GM11168 (cell line): ENCODE data around the gene PACS2.
"Not testable (repeated sequence)": the region's sequence is repeated elsewhere in the genome, so short reads cannot be mapped to it uniquely, and the experiment has no call there.

ENCODE experiments used
- in situ Hi-C: fragments of 300-500 bp; cut with MboI; formaldehyde crosslinking; loops from one replicate; pipeline ENCODE4 v1.12.0; 2022; ENCODE audit warnings: low sequenced_read_pairs; ENCODE audit not compliant: unreplicated experiment

Gene PACS2

DNA sequence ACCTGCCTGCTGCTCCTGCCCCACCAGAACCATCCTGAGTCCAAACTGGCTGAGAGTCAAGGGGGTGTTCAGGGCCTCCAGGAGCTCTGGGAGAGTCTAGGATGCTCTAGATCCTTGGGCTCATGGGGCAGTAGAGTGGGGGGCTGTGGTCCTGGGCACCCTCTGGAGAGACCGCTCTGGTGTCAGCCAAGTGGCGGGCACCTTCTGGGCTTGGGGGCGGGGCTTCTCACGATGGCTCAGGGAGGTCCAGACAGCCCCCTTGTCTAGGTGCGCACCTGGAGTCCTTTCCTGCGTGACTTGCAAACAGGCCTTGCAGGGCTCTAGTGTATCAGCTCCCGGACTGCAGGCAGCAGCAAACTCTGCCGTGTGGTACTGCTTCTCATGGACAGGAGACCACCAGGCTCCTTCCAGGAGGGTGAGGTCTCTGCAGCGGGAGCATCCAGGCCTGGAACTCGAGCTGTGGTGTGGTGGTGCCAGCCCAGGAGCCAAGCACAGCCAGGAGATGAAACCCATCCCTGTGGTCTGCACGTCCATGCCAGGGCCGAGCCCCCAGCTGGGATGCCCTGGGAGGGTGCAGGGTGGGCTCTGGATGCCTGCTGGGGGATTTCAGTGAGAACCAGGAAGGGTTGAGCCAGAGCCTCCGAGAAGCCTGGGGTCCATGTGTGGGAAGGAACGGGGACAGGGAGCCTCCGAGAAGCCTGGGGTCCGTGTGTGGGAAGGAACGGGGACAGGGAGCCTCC, 15.0 kb downstream of the PACS2 start:
- in situ Hi-C loops = no loop called here

DNA sequence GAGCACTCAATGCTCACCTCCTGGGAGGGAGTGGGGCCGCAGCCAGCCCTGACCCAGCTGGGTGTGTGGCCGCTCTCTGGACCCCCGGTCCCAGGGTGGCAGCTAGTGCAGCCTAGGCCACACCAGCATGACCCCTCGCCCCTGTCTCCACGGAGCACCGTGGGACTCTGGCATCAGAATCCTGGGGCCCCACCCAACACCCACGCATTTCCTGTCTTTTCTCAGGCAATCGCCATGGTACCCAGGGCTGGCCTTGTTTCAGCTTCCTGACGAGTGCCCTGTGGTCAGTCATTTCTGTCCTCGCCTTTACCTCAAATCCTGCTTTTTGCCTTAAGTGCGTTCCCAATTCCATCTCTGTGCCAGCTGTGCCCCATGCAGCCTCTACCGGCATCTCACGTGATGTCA, 15.9 kb downstream of the PACS2 start:
- in situ Hi-C loops = no loop called here

DNA sequence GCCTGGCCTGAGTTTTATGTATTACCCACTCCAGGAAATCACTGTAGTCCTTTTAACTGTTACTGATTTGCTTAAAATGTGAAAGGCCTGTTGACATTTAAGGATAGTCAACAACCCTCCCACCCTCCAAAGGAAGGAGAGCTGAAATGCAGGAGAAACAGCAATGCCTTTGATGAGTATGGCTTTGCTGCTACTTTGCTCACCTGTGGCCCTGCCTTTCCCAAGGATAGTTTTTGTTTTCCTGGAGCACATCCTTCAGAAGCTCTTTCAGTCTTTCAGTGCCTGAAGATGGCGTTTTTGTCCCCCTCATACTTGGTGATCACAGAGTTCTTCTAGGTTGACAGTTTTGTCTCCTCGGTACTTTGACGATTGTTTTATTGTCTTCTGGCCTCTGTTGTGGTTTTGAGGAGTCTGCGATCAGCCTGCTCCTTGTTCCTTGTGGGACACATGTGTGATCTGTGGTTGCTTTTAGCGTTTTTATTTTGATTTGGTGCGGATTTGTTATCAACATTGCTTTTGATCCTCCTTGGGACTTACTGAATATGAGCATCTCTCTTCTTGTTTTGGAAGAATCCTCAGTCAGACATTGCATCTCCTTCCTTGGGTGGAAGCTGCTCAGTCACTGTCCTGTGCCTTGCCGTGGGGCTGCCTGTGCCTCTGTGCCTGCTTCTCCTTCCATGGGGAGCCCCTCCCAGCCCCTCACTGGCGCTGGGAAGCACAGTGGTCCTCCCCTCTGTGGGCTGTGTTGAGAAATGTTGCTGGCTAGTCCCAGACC, 17.2 kb downstream of the PACS2 start:
- in situ Hi-C loops = no loop called here

DNA sequence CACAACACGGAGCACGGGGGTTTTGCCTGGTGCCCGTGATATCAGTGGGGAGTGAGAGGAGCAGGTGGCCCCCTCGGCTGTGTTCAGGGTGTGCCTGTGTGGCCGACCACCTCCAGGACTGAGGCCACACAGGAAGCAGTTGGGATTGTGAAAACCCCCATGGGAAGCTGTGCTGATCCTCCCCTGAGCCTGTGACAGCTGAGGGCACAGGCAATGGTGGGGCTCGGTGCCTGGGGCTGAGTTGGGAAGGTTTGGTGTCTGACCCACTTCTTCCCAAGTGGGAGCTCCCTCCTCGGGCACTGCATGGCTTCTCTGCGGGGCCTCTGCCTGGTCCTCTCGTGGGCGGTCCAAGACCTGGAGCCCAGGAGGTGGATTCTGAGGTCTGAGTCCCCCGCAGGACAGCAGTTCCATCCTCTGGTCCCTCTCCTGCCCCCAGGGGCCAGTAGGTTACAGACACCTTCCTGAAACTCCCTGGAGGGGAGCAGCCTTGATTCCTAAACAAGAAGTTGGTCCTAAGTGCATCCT, 17.9 kb downstream of the PACS2 start:
- in situ Hi-C loops = no loop called here

DNA sequence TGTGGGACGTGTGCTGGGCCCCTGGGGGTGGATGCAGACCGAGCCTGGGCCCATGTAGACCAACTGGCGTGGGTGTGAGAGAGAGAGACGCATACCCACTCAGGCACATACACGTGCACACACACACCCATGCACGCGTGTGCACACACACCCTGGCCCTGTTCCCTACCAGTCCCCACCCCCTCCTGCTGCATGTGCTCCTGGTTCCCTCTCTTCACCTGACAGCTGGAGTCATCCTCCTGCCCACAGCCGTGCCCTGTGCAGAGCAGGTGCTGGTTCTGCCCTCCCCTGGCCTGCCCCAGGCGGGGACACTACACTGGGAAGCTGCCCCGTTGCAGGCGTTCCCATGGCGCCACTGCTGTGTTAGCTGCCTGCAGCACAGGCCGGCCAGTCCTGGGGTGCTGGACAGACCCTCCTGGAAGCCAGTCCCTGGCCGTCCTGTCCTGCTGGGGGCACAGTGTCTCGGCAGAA, 18.5 kb downstream of the PACS2 start:
- in situ Hi-C loops = no loop called here

DNA sequence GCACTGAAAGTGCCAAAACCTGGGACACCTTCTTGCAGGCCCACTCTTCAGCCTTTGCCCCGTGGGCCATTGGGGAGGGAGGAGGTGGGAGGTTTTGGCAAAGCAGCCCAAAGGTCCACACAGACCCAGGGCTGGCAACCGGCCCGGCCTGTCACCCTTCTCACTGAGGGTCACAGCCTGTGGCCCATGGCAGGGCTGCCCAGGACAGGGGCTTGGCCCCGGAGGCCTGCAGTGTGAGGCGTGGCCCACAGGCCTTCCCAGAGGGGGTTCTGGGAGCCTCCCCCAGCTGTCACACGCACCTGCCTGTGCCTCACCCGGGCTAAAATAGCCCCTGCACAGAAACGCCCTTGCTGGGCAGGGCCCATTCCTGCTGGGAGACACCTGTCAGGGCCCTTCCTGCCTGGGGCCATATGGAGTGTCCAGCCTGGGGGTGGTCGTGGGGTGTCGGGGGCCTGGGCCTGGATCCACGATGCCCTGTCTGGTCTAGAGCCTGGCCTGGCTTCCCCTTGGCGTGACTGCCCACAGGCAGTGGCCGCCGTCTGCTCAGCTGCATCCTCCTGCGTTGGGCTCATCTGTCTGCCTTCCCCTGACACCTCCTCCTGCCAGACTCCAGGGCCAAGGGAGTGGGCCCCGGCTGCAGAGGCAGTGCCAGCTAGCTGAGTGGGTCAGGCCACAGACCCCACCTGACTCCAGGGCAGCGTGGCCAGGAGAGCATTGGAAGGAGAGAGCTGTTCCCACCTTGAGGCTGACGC, 19.2 kb downstream of the PACS2 start:
- in situ Hi-C loops = no loop called here

DNA sequence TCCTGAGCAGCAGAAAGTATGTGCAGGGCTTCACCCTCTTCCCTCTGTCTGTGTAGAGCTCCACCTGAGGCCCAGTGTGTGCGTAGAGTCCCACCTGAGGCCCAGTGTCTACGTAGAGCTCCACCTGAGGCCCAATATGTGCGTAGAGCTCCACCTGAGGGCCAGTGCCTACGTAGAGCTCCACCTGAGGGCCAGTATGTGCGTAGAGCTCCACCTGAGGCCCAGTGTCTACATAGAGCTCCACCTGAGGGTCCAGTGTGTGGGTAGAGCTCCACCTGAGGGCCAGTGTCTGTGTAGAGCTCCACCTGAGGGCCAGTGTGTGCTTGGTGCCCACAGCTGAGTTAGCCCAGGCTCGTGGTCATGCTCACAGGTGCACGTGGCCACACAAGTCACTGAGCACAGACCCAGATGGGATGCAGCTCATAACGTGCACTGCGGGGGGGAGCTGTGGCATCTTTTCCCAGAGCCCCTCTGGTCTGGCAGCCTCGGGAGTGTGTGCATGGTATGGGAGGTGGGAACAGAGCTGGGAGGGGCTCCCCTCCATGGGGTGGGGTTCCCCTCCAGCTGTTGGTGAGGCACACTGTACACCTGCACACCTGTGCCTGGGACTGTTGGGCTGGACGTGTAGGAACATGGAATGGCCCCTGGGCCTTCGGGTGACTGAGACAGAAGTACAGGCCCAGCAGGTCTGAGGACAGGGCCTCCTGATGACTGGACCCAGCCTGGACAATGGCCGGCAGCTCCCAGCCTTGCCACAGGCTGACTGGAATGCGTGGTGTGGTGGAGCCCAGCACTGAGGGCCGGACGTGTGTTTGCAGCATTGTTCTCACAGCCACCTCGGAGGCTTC, 20.1 kb downstream of the PACS2 start:
- in situ Hi-C loops = no loop called here

DNA sequence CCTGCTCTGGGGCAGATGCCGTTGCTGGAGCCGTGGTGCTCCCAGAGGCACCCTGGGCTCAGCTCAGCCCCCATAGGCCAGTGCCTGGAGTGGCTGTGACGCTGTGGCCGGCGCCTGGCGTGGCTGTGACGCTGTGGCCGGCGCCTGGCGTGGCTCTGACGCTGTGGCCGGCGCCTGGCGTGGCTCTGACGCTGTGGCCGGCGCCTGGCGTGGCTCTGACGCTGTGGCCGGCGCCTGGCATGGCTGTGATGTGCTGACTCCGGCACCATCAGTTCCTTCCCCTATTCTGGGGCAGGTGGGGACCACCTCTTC, 20.6 kb downstream of the PACS2 start:
- in situ Hi-C loops = not testable (repeated sequence)

DNA sequence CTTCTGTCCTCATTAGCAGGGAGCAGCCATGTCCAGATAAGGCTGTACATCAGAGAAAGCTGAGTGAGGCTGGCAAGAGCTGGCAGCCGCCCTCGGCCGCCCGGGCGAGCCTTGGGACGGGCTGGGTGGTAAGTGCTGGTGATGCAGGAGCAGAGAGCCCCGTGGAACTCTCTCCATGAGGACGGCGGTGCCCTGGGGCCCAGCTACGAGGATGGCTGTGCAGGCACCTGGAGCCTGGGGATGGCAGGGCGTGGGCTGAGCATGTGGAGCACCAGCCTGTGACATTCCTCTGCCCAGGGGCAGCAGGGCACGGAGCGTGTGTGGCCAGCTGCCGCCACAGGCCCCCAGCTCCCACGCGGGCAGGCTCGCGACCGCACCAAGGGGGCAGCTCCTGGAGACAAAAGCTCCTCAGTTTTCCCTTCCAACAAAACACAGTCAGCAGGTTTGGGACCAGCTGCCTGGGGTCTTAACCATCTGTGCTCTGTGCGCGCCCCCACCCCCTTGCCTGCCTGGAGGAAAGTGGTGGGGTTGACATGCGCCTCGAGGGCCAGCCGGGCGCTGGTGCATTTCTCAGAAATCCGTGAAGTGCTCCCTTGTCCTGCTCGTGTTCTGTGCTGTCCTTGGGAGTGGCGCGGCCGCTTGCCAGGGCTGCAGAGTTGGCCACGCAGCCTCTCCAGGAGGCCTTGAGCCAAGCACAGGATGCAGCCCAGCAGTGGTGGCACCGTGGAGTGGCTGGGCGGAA, 21.4 kb downstream of the PACS2 start:
- in situ Hi-C loops = no loop called here

DNA sequence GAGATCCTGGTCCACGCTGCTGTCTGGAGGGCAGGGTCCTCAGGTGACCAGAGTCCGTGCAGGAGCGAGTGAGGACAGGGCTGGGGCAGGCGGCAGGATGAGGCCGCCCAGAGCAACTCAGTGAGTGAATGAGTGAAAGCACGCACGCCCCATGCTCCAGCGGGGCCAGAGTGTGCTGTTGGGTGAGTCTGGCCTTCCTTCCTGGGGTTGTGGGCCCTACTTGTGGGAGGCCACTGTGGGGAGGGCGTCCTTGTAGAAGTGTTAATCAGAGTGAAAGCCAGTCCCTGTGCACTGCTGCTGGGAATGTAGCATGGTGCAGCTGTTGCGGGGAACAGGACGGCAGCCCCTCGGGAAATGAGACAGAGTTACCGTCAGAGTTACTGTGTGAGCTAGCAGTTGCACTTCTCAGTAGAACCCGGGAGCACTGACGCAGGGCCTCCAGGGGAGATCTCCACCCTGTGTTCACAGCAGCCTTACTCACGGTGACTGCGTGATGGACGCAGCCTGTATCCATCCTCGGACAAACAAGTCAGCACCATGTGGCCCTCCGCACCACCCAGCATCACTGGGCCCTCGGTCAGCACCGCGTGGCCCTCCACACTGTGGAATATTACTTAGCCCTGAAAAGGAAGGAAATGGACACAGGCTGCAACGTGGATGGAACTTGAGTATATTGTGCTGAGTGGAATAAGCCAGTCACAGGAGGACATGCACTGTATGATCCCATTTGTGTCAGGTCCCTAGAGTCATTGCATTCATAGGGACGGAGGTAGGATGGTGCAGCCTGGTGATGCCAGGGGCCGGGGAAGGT, 22.1 kb downstream of the PACS2 start:
- in situ Hi-C loops = no loop called here

DNA sequence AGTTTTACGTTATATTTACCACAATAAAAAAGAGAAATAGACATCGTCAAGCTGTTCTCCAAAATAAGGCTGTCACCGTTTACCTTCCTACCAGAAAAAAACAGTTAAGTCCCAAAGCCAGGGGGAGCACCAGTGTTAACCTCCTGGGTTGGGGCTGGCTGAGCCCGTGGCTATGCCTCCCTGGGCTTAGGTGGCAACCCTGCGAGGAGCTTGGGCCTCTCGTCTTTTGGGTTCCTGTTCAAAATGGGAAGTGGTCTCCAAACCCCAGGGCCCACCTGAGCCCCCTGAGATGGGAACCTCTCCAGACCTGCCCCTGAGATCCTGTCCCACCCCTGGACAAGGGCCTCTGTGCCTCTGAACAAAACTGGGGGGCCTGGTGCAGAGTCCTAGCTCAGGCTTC, 22.9 kb downstream of the PACS2 start:
- in situ Hi-C loops = no loop called here

DNA sequence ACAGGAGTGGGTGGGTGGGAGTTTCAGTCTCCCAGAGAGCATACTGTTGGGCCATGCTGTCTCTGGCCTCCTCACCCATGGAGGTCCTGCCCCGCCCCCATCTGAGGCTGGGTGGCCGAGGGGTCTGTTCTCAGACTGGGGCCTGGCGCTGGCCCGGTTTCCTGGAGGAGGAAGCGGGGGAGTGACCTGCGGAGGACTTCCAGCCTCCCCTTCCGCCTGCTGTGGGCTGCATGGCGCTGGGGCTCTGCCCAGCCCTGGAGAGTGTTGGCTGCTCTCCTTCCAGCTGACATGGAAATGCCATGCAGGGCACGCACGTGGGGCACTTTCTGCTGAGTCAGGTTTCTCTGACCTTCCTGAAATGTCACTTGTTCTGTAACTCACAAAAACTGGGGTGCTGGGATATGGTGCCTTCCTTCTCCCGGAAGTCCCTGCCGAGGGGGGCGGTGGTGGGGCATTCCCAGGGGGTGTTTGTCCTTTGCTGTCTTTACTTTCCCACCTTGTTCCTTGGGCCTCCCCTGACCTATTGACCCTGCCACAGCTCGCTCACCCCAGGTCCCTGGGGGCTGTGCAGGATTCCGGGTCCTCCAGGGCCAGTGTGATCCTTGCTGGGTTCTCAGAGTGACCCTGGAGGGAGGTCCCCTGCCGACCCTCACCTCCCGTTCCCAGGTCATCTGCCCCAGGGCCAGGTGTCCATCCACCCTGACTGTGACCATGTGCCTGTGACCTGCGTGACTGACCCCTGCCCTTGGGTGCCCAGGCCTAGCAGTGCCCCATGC, 23.6 kb downstream of the PACS2 start:
- in situ Hi-C loops = no loop called here

DNA sequence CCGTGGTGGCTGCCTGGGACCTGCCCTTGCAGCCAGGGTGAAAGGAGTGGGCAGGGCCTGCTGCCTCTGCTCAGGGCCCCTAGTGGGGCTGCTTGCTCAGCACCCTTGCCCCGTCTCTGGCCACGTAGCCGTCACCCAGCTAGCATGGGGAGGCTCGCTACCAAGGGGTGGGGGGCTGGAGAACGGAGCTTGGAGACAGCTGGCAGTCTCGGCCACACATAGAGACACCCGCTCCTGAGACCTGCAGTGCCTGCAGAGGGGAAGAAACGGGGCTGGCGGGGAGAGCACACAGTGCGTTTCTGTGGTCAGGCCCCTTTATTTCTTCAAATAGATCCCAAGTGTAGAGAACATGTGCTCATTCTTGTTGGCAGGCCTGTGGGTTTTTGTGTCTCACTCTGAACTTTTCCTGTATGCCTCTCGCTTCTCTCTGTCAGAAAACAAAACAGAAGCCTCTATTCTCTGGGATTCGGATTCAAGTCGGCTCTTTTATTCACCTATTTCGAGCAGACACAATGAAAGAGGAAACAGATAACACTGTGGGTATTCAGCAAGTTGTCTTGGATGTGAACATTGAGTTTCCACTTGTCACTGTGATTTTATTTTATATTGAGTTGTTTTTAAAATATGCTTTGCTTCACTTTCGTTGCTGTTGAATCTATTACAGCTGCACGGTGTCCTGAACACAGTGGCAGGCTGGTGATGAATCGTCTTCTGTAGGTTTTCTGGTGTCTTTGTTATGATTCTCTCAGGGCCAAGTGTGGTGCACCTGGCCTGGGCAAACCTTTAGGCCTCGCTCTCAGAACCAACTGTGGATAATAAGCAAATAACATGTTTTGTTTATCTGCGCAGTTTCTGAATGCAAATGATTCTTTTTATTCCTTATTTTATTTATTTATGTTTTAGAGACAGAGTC, 26.5 kb downstream of the PACS2 start:
- in situ Hi-C loops = no loop called here

DNA sequence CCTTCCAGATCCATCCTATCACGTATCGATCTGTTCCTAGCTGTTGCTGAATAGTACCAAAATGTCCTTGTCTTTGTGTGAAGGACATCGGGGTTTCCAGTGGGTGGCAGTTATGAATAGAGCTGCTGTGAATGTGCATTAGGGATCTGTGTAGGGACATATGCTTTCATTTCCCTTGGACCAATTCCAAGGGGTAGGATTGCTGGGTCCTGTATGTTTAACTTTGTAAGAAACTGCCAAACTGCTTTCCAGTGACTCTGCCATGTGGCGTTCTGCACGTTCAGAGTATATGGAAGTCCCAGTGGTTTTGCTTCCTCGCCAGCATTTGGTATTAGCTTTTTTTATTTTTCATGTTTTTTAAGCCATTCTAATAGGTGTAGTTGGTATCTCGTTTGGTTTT, 28.6 kb downstream of the PACS2 start:
- in situ Hi-C loops = no loop called here

DNA sequence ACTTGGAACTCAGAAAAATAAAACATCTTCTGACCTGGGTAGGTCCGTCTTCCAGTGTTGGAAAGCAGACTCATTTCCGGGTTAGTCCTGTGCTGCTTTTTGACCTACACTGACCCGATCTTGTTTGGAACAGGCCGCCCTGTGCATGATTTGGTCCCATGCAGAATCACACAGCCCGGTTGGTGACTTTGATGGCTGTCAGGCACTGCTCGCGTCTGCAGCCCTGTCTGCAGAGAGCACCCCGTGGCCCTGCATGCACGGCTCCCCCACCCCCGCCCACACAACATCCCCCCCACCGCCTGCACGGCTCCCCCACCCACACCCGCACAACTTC, 31.6 kb downstream of the PACS2 start:
- in situ Hi-C loops = no loop called here

DNA sequence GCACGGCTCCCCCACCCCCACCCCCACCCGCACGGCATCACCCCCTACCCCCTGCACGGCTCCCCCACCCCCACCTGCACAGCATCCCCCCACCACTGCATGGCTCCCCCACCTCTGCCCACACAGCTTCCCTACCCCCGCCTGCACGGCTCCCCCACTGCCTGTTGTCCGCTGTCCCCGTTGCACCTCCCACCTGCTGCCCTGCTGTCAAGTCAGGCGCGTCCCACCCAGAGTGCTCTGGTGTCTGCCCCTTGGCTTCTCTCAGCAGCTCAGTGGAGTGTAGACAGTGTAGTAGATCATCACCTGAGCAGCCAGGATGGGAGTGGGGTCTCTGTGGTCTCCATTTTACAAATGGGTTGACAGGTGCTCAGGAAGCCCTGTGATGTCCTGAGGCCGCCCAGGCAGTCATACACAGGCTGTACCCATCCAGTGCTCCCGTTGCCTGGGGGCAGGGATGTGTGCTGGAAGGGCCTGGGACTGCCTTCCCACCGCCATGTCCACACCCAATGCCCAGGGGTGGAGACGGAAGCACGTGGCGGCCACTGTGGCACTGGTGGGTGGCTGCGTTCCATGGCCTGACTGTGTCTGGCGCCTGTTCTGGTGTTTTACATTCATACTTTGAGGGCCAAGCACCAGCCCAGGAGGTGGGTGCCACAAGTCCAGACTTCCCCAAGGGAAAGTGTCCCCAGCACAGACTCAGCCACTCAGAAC, 32.5 kb downstream of the PACS2 start:
- in situ Hi-C loops = no loop called here
